Lung (tissue), 12 donors: ENCODE data around the gene C16orf96. TPM values are rescaled to one million over a fixed set of nuclear protein-coding genes. Genes with fewer than 3 reads are reported as not detected.

Experiments
- ATAC-seq: fragments of 200-7000 bp; cut with Tn5 transposase; one replicate; pipeline ENCODE4 v1.9.1; 2020; ENCODE audit warnings: moderate number of reproducible peaks; ENCODE audit not compliant: insufficient read depth, low FRiP score
- DNase-seq, 3 donors: peaks; one replicate each; pipeline ENCODE4 v3.0.0-alpha.2; 2013 to 2017
- H3K27ac ChIP-seq, 2 donors: one replicate each; pipeline ENCODE4 v1.5.1; 2013; ENCODE audit warnings: mild to moderate bottlenecking in 2 of 2, moderate library complexity in 2 of 2, control low read depth in 1 of 2, inconsistent platforms in 1 of 2, low read depth in 1 of 2, low read length in 1 of 2
- H3K27me3 ChIP-seq, 3 donors: one replicate each; pipeline ENCODE4 v1.5.1; 2013; ENCODE audit warnings: low read length in 2 of 3; ENCODE audit not compliant: control insufficient read depth in 3 of 3, insufficient read depth in 3 of 3
- H3K36me3 ChIP-seq, 4 donors: one replicate each; pipeline ENCODE4 v1.5.1; 2013; ENCODE audit warnings: low read length in 4 of 4, mild to moderate bottlenecking in 1 of 4, moderate library complexity in 1 of 4; ENCODE audit not compliant: control insufficient read depth in 4 of 4, insufficient read depth in 4 of 4
- H3K4me1 ChIP-seq, 5 donors: one replicate each; pipeline ENCODE4 v1.5.1; 2013; ENCODE audit warnings: low read length in 5 of 5, mild to moderate bottlenecking in 2 of 5, moderate library complexity in 1 of 5; ENCODE audit not compliant: control insufficient read depth in 5 of 5, insufficient read depth in 5 of 5
- H3K4me3 ChIP-seq: one replicate; pipeline ENCODE4 v1.5.1; 2013; ENCODE audit warnings: mild to moderate bottlenecking, control low read depth, moderate library complexity
- H3K9ac ChIP-seq, 2 donors: one replicate each; pipeline ENCODE4 v1.5.1; 2013; ENCODE audit warnings: low read length in 2 of 2, control low read depth in 1 of 2; ENCODE audit not compliant: insufficient read depth in 1 of 2
- H3K9me3 ChIP-seq, 4 donors: one replicate each; pipeline ENCODE4 v1.5.1; 2013; ENCODE audit warnings: low read length in 3 of 4, mild to moderate bottlenecking in 1 of 4, moderate library complexity in 1 of 4; ENCODE audit not compliant: control insufficient read depth in 4 of 4, insufficient read depth in 3 of 4
- CTCF ChIP-seq: IDR thresholded peaks from 2 replicates; pipeline ENCODE4 v1.5.1; 2012; ENCODE audit warnings: mild to moderate bottlenecking; ENCODE audit errors: control extremely low read depth, extremely low read depth
- WGBS, 2 donors: extraction: QIAGEN DNeasy Blood & Tissue Kit; methylation state at CpG; one replicate each; pipeline ENCODE4 v1.1.7; 2013; 5-methylcytosine and 5-hydroxymethylcytosine counted together
- polyA plus RNA-seq, 2 donors: library from polyadenylated mRNA; stranded (reverse); fragments of 200-250 nt; gene quantifications; one replicate each; pipeline ENCODE4 v1.2.1, GENCODE V29; 2013
- total RNA-seq, 2 donors: library from RNA; depleted of rRNA in 1 of 2; stranded (reverse); fragments of >200 nt in 1 of 2; gene quantifications; one replicate each; pipeline ENCODE4 v1.2.1, GENCODE V29; 2014 to 2021
- donor health status: control.
- donor health status: control.
- donor health status: Bipolar disorder and iron deficiency.
- donor health status: healthy.
- donor health status: DM: yes; HTN: yes; CAD: no.

Gene C16orf96
- total and polyA plus RNA-seq, 4 donors: 0.03 to 0.37 (median 0.16) TPM

GRCh38 chr16:4556580-4556979 is 440 bp downstream of the C16orf96 start:
- ATAC-seq (no peak), DNase-seq (no peak)
- Histone ChIP-seq H3K27ac (no peak overlapping the region), H3K4me3 (no peak overlapping the region), H3K36me3 (no peaks in the 10 kb centered on the region), H3K4me1 (peaks cover 0 to 16% (median 3%) of the 10 kb centered on the region in 5 donors), H3K27me3 (no peaks in the 10 kb centered on the region), H3K9ac (no peak overlapping the region), H3K9me3 (no peaks in the 10 kb centered on the region)
- TF ChIP-seq CTCF: no peak
- 76 to 86% methylated on average over 14 of the region's 14 CpGs for WGBS, 2 donors

- Histone ChIP-seq H3K27ac (no peak overlapping the region), H3K36me3 (no peaks in the 10 kb centered on the region), H3K9me3 (no peaks in the 10 kb centered on the region), H3K4me3 (no peak overlapping the region), H3K4me1 (peaks cover 0 to 6% (median 2%) of the 10 kb centered on the region in 5 donors), H3K9ac (no peak overlapping the region), H3K27me3 (no peaks in the 10 kb centered on the region)
- DNase-seq (no peak), ATAC-seq (no peak)
- TF ChIP-seq CTCF: no peak
- 84 to 92% methylated on average over 10 of the region's 10 CpGs for WGBS, 2 donors
Measured at GRCh38 chr16:4557973-4558372, 1.8 kb downstream of the C16orf96 start.

GRCh38 chr16:4561596-4561995 is 5.5 kb downstream of the C16orf96 start:
- H3K4me3 ChIP-seq: no peak overlapping the region
- H3K36me3 ChIP-seq: no peaks in the 10 kb centered on the region
- no peak for TF ChIP-seq CTCF
- H3K9ac ChIP-seq: no peak overlapping the region
- no peaks in the 10 kb centered on the region for H3K9me3 ChIP-seq
- peaks cover 0 to 5% (median 0%) of the 10 kb centered on the region in 5 donors for H3K4me1 ChIP-seq
- no peak for ATAC-seq
- no peak overlapping the region for H3K27ac ChIP-seq
- H3K27me3 ChIP-seq: no peaks in the 10 kb centered on the region
- 71 to 79% methylated on average over 9 of the region's 9 CpGs for WGBS, 2 donors
- peak in 2 of 3 donors; percentile 33 to 35 for DNase-seq

- H3K4me3 ChIP-seq: no peak overlapping the region
- H3K36me3 ChIP-seq: no peaks in the 10 kb centered on the region
- H3K9ac ChIP-seq: no peak overlapping the region
- DNase-seq: peak; percentile 22 to 58 (median 41)
- H3K27me3 ChIP-seq: no peaks in the 10 kb centered on the region
- no peak for ATAC-seq
- TF ChIP-seq CTCF: no peak
- no peaks in the 10 kb centered on the region for H3K9me3 ChIP-seq
- peaks cover 0 to 5% (median 0%) of the 10 kb centered on the region in 5 donors for H3K4me1 ChIP-seq
- WGBS, 2 donors: 70 to 83% methylated on average over 18 of the region's 18 CpGs
- H3K27ac ChIP-seq: no peak overlapping the region
Measured at GRCh38 chr16:4564661-4565267, 8.6 kb downstream of the C16orf96 start.
